Spleen (tissue), 11 donors: Measurements from ENCODE around the gene DIDO1. TPM values are rescaled to one million over a fixed set of nuclear protein-coding genes. Genes with fewer than 3 reads are reported as not detected.

Source experiments
- DNase-seq: peaks from one replicate; pipeline ENCODE4 v3.0.0-alpha.2; 2020
- H3K27ac ChIP-seq, 8 donors: fragments of 200-600 bp; sonication (generic) in 7 of 8; 1 replicate in 4 of 8; 2 replicates in 4 of 8; pipeline versions ENCODE4 v1.5.0 to v1.8.0; 2016 to 2021; ENCODE audit warnings: inconsistent platforms in 4 of 8, mild to moderate bottlenecking in 4 of 8, moderate library complexity in 1 of 8
- H3K27me3 ChIP-seq, 7 donors: fragments of 200-600 bp; sonication (generic) in 6 of 7; replicated peaks in 1 of 7; 1 replicate in 4 of 7; 2 replicates in 3 of 7; pipeline versions ENCODE4 v1.5.0 to v1.8.0; 2016 to 2021; ENCODE audit warnings: inconsistent platforms in 3 of 7, mild to moderate bottlenecking in 1 of 7
- H3K36me3 ChIP-seq, 6 donors: fragments of 200-600 bp; sonication (generic) in 5 of 6; 1 replicate in 4 of 6; 2 replicates in 2 of 6; pipeline versions ENCODE4 v1.5.0 to v1.8.0; 2016 to 2021; ENCODE audit warnings: inconsistent platforms in 2 of 6
- H3K4me1 ChIP-seq, 6 donors: fragments of 200-600 bp; sonication (generic) in 5 of 6; 1 replicate in 3 of 6; 2 replicates in 3 of 6; pipeline versions ENCODE4 v1.5.0 to v1.8.0; 2016 to 2021; ENCODE audit warnings: inconsistent platforms in 3 of 6
- H3K4me3 ChIP-seq, 8 donors: fragments of 200-600 bp; sonication (generic) in 7 of 8; 1 replicate in 4 of 8; 2 replicates in 4 of 8; pipeline versions ENCODE4 v1.5.0 to v1.8.0; 2016 to 2021; ENCODE audit warnings: inconsistent platforms in 4 of 8, mild to moderate bottlenecking in 4 of 8, moderate library complexity in 2 of 8
- H3K9me3 ChIP-seq, 8 donors: fragments of 200-600 bp; sonication (generic) in 7 of 8; 1 replicate in 4 of 8; 2 replicates in 4 of 8; pipeline versions ENCODE4 v1.5.0 to v1.8.0; 2016 to 2021; ENCODE audit warnings: inconsistent platforms in 4 of 8
- CTCF ChIP-seq, 11 experiments: fragments of 200-600 bp in 7 of 11; fragments of 450-650 bp in 4 of 11; sonication (generic) in 4 of 11; IDR thresholded peaks in 8 of 11; conservative IDR thresholded peaks in 3 of 11; 1 replicate in 7 of 11; 2 replicates in 4 of 11; pipeline versions ENCODE4 v1.4.0 to v1.8.0; 2016 to 2021; ENCODE audit warnings: antibody characterized with exemption in 11 of 11, inconsistent platforms in 4 of 11, mild to moderate bottlenecking in 1 of 11
- POLR2A ChIP-seq, 3 donors: fragments of 450-650 bp; IDR thresholded peaks; one replicate each; pipeline ENCODE4 v1.5.1; 2017; ENCODE audit warnings: antibody characterized with exemption in 3 of 3, mild to moderate bottlenecking in 1 of 3
- POLR2AphosphoS5 ChIP-seq, 3 donors: sonication (generic); formaldehyde crosslinking; IDR thresholded peaks; one replicate each; pipeline ENCODE4 v1.5.1; 2017; ENCODE audit warnings: antibody characterized with exemption in 3 of 3
- WGBS, 5 donors: extraction: QIAGEN DNeasy Blood & Tissue Kit in 3 of 5; methylation state at CpG; one replicate each; pipeline versions ENCODE4 v1.1.5 to v1.1.7; 2013 to 2018; 5-methylcytosine and 5-hydroxymethylcytosine counted together
- intact Hi-C: fragments of 100-400 bp; cut with DNase I; formaldehyde crosslinking; loops from one replicate; pipeline ENCODE4 v1.15.0; 2023; ENCODE audit warnings: low total_unique reads
- polyA plus RNA-seq, 3 donors: library from polyadenylated mRNA; stranded (reverse); fragments of 200-250 nt; gene quantifications; one replicate each; pipeline ENCODE4 v1.2.1, GENCODE V29; 2013
- total RNA-seq, 7 donors: library from RNA; depleted of rRNA in 3 of 7; stranded (reverse); fragments of >200 nt in 3 of 7; fragmentation: NEBNext Ultra II Directional in 4 of 7; extraction: Animal tissue kit (Norgen Biotek cat#: 25700) in 4 of 7; gene quantifications; one replicate each; pipeline versions ENCODE4 v1.1.0 to v1.2.1, GENCODE V29; 2016 to 2021
- donor health status: healthy with polysubstance abuse.
- donor health status: DM: no; HTN: no; CAD: no; lungs with moderate emphysema.
- donor health status: DM: no; HTN: no; CAD: no.
- donor health status: Bipolar disorder and iron deficiency.
- donor health status: healthy.
- donor health status: DM: no; HTN: no; CAD: no.
- donor health status: DM: yes; HTN: yes; CAD: no.

The DIDO1 gene
- total and polyA plus RNA-seq, 10 donors: 17.4 to 79.6 (median 66.9) TPM

- no peak overlapping the region for H3K27ac ChIP-seq
- H3K4me3 ChIP-seq: peak overlapping the region in 7 of 8 donors; percentile 75 to 98 (median 97)
- H3K27me3 ChIP-seq: no peaks in the 10 kb centered on the region
- H3K9me3 ChIP-seq: no peaks in the 10 kb centered on the region
- peak; percentile 69 for DNase-seq
- peaks cover 0 to 43% (median 9%) of the 10 kb centered on the region in 6 donors for H3K36me3 ChIP-seq
- 87 to 92% (median 91%) methylated on average over 22 of the region's 22 CpGs for WGBS, 5 donors
- H3K4me1 ChIP-seq: peaks cover 31 to 90% (median 72%) of the 10 kb centered on the region in 6 donors
- intact Hi-C loops: no loop called here
- TF ChIP-seq POLR2A (IDR thresholded peaks at IDR 0.05) (no peak), POLR2AphosphoS5 (IDR thresholded peaks at IDR 0.05) (no peak), CTCF (IDR thresholded peaks at IDR 0.05 in 8 of 11, conservative IDR thresholded peaks at IDR 0.05 in 3 of 11) (no peak)
Observed at GRCh38 chr20:62935968-62936585, 9.8 kb upstream of the DIDO1 start.

- H3K27ac ChIP-seq: no peak overlapping the region
- no peaks in the 10 kb centered on the region for H3K27me3 ChIP-seq
- peak overlapping the region in 3 of 8 donors; percentile 75 to 97 (median 94) for H3K4me3 ChIP-seq
- intact Hi-C loops: no loop called here
- peaks cover 0 to 38% (median 7%) of the 10 kb centered on the region in 6 donors for H3K36me3 ChIP-seq
- no peaks in the 10 kb centered on the region for H3K9me3 ChIP-seq
- peaks cover 31 to 90% (median 66%) of the 10 kb centered on the region in 6 donors for H3K4me1 ChIP-seq
- DNase-seq: no peak
- WGBS, 5 donors: 75 to 85% (median 78%) methylated on average over 12 of the region's 12 CpGs
- TF ChIP-seq POLR2AphosphoS5 (IDR thresholded peaks at IDR 0.05) (no peak), POLR2A (IDR thresholded peaks at IDR 0.05) (no peak), CTCF (IDR thresholded peaks at IDR 0.05 in 8 of 11, conservative IDR thresholded peaks at IDR 0.05 in 3 of 11) (no peak)
Observed at GRCh38 chr20:62935204-62935967, 9.1 kb upstream of the DIDO1 start.

GRCh38 chr20:62933966-62934365 is 7.7 kb upstream of the DIDO1 start:
- intact Hi-C loops: no loop called here
- no peak for TF ChIP-seq CTCF (IDR thresholded peaks at IDR 0.05 in 8 of 11, conservative IDR thresholded peaks at IDR 0.05 in 3 of 11)
- TF ChIP-seq POLR2AphosphoS5 (IDR thresholded peaks at IDR 0.05): no peak
- no peak for TF ChIP-seq POLR2A (IDR thresholded peaks at IDR 0.05)
- Histone ChIP-seq H3K4me1 (peaks cover 32 to 90% (median 68%) of the 10 kb centered on the region in 6 donors), H3K4me3 (no peak overlapping the region), H3K27ac (no peak overlapping the region), H3K9me3 (no peaks in the 10 kb centered on the region), H3K27me3 (no peaks in the 10 kb centered on the region), H3K36me3 (peaks cover 0 to 38% (median 7%) of the 10 kb centered on the region in 6 donors)
- peak; percentile 36 for DNase-seq
- 47 to 84% (median 81%) methylated on average over 3 of the region's 3 CpGs for WGBS, 5 donors

GRCh38 chr20:62931464-62931863 is 5.2 kb upstream of the DIDO1 start:
- Histone ChIP-seq H3K27ac (no peak overlapping the region), H3K4me3 (no peak overlapping the region), H3K4me1 (peaks cover 44 to 100% (median 80%) of the 10 kb centered on the region in 6 donors), H3K9me3 (no peaks in the 10 kb centered on the region), H3K27me3 (no peaks in the 10 kb centered on the region), H3K36me3 (peaks cover 0 to 38% (median 7%) of the 10 kb centered on the region in 6 donors)
- peak; percentile 61 for DNase-seq
- 63 to 70% (median 65%) methylated on average over 9 of the region's 9 CpGs for WGBS, 5 donors
- intact Hi-C loops: no loop called here
- TF ChIP-seq POLR2AphosphoS5 (IDR thresholded peaks at IDR 0.05) (no peak), CTCF (IDR thresholded peaks at IDR 0.05 in 8 of 11, conservative IDR thresholded peaks at IDR 0.05 in 3 of 11) (no peak), POLR2A (IDR thresholded peaks at IDR 0.05) (no peak)
